Embryonic facial prominence (tissue), 1 donor: ENCODE data around the gene UGT1A3.

Source experiments
- DNase-seq: peaks from one replicate; pipeline ENCODE4 v3.0.0-alpha.2; 2016; ENCODE audit errors: extremely low spot score

The UGT1A3 gene

DNA sequence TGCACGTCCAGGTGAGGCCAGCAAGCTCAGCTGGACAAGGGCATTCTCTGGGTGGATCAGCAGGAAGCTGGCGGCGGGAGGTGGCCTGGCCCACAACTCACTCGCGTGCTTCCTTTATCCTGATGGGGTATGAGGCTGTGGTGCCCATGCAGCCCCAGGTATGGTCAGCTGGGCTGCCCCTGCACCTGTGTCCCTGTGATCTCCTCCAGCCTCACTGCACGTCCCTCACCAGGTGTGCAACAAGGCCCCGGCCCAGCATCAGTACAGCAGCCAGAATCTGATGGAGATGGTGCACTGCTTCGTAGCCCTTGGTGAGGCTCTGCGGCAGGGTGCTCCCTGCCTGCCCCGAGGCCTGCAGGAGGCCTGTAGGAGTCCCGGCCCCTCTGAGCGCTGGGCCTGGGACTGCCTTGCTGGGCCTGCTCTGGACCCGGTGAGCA is 66.9 kb downstream of the UGT1A3 start:
- DNase-seq, result no peak

- DNase-seq, result no peak
These were observed 67.4 kb downstream of the UGT1A3 start for GRCh38 chr2:233796254-233796653.

DNA sequence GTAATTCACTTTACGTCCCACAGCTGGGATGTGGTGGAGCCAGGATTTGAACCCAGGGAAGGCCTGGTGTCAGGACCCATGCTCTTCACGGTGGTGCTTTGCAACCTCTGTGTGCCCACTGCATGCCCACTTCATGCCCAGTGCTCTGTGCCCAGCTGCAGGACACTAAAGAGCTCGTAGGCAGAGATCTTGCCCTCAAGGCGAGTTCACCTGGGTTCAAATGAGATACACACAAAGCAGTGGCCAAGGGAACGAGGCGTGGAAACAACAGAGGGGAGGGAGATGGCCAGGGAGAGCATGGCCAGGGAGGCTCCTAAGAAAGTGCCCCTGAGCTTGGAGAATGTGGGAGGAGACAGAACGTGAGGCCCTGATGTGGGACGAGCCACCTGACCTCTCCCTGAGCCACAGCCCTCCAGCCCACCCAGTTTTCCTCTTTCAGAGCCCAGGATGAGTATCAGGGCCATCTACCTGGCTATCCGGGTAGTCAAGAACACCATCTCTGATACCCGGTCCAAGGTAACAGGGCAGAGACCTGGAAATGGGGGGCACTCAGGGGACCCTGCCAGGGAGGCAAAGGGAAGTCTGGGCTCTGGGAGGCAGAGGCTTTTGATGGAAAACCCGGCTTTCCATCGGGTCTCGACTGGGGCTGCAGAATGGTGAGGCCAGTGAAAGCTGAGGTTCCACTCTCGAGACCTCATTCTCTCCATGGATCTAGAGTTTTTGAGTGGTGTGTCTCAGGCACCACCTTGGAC is 69.7 kb downstream of the UGT1A3 start:
- no peak for DNase-seq

GRCh38 chr2:233799087-233799665 is 70.3 kb downstream of the UGT1A3 start:
- no peak for DNase-seq

DNA sequence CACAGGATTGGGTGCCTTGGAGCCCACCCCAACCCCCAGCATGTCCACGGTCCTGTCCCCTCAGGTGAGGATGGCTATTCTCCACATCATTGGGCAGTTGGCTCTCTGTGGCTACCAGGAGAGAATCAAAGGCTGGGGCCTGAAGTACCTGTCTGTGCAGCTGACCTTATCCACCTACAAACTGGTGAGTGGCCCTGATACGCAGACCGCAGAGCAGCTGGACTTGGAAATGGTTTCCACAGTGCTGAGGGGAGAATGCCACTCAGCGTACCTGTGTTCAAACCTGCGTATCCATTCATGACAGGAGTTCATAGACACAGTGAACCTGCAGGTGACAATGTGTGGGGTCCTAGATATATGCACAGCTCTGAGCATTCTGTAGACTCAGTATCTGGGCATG is 70.9 kb downstream of the UGT1A3 start:
- no peak for DNase-seq

DNA sequence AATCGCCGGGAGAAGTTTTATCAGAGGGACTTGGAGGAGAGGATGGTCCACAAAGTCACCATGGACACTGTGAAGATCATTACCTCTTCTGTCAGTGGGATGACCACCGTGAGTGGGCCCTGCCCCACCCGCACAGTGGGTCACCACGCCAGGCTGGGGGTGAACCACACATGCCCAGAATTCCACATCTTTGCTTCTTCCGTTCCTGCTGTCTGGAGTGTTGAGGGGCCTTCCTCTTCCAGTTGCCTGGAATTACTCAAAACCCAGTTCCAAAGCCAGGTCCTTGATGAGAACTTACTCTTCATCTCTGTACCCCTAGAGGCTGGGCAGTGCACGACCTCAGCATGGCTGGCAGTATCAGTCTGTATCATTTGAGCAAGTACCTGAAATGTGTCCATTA is 71.4 kb downstream of the UGT1A3 start:
- no peak for DNase-seq

- no peak for DNase-seq
These were observed 72.7 kb downstream of the UGT1A3 start for GRCh38 chr2:233801357-233802131.

- no peak for DNase-seq
These were observed 73.4 kb downstream of the UGT1A3 start for GRCh38 chr2:233802132-233802815.

DNA sequence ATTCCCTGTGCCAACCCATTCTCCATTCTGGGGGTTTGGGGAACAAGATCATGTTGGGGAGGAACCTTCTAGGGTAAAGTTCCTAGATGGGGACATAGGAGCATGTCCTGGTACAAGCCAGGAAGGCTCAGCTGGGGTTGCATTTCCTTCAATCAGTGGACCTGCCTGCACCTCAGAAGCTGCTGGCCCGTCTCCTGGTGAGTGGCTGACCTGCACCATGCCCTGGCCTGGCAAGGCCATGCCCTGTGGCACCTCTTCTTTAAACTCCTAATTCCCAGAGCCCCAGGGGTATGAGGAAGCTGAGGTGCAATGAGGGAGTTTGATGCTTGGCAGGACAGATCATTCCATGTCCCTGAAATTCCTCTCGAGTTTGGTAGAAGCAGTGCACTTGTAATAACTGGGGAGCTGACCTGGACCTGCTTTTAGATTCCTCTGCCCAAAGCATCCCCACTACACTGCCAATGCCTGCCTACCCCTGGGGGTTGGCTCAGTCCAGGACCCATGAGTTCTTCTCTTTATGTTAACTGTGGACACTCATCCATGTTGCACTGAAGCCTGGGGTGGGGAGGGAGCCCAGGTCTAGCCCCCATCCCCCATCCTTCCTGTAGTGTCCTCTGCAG is 74.6 kb downstream of the UGT1A3 start:
- no peak for DNase-seq

GRCh38 chr2:233803994-233804393 is 75.2 kb downstream of the UGT1A3 start:
- DNase-seq, result no peak

GRCh38 chr2:233807215-233807865 is 78.5 kb downstream of the UGT1A3 start:
- no peak for DNase-seq

GRCh38 chr2:233807966-233808935 is 79.4 kb downstream of the UGT1A3 start:
- DNase-seq, result no peak

DNA sequence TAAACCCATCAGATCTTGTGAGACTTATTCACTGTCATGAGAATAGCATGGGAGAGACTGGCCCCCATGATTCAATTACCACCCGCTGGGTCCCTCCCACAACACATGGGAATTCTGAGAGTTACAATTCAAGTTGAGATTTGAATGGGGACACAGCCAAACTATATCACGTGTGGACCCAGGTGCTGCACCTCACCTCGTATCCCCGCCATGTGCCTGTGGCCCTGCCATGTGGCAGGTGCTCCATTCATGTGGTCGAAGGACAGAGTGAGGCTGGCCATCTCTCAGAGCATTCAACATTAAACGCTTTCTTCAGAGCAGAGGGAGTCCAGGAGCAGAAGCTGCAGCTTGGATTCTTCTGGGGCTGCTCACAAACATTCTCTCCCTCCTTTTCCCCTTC is 81.5 kb downstream of the UGT1A3 start:
- DNase-seq, result no peak

GRCh38 chr2:233811087-233811486 is 82.2 kb downstream of the UGT1A3 start:
- no peak for DNase-seq

DNA sequence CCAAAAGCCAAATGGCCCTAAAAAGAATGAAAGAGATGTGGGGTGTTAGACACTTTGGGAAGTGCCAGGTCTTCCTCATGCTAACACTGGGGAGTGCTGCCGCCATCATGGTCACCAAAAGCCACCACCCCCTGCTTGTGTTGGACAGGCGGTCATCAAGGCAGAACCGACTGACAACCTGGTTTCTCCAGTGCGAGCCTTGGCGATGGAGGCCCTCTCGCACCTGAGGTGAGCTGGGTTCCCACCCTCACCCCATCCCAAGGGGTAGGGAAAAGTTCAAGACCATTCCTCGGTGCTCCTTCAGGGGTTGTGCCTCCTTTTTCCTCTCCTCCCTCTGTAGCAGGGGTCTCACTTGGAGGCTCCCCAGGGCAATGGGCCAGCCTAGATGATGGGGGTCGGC is 82.9 kb downstream of the UGT1A3 start:
- DNase-seq, result no peak

GRCh38 chr2:233813236-233814055 is 84.6 kb downstream of the UGT1A3 start:
- DNase-seq, result no peak

- DNase-seq, result no peak
These were observed 85.4 kb downstream of the UGT1A3 start for GRCh38 chr2:233814056-233814835.

- no peak for DNase-seq
These were observed 87.0 kb downstream of the UGT1A3 start for GRCh38 chr2:233815861-233816260.
